ENCODE measurements around the gene NCKAP1. TPM values are rescaled to one million over a fixed set of nuclear protein-coding genes. Genes with fewer than 3 reads are reported as not detected.

NCKAP1 gene
- total RNA-seq, 1 experiment from 2014 or later, result 115 TPM

GRCh38 chr2:182971820-182972547 lies 66.3 kb downstream of the NCKAP1 start:
- H3K36me3 ChIP-seq (ENCODE audit: control insufficient read depth in 1 of 2, insufficient read depth in 2 of 2, low read length in 2 of 2), result peaks cover 3 to 25% of the 10 kb centered on the region in 2 experiments; a peak in 3 of 4 replicates
- no peak for ATAC-seq
- DNase-seq (ENCODE audit: low read depth, low spot score), result no peak

GRCh38 chr2:182970486-182970885 lies 67.8 kb downstream of the NCKAP1 start:
- BruUV-seq (replicated peaks), result no TSS peak
- H3K4me3 ChIP-seq (replicated peaks in 1 of 2; ENCODE audit: low read depth in 1 of 2, low read length in 2 of 2), result no peak overlapping the region
- no peaks in the 10 kb centered on the region for H3K9me2 ChIP-seq (ENCODE audit: insufficient read depth)
- DNase-seq (ENCODE audit: low read depth, low spot score) (no peak), ATAC-seq (no peak)
- no peak overlapping the region for H3K27ac ChIP-seq (ENCODE audit: low read depth, low read length)
- no peaks in the 10 kb centered on the region for H3K4me1 ChIP-seq (ENCODE audit: control insufficient read depth in 1 of 2, insufficient read depth in 2 of 2, low read length in 2 of 2)
- peaks cover 26% of the 10 kb centered on the region for H3K79me2 ChIP-seq (ENCODE audit: insufficient read depth, low read length)
- no peaks in the 10 kb centered on the region for H3K9me3 ChIP-seq (ENCODE audit: control insufficient read depth in 1 of 2, insufficient read depth in 1 of 2, low read depth in 1 of 2, low read length in 2 of 2)
- no peak overlapping the region for H3K9ac ChIP-seq (ENCODE audit: low read length)
- POLR2A ChIA-PET, result no interaction called here
- no peaks in the 10 kb centered on the region for H3K27me3 ChIP-seq (ENCODE audit: insufficient read depth, low read length)
- CTCF ChIA-PET, result no interaction called here
- peaks cover 4% of the 10 kb centered on the region; the same call in 1 of the 2 replicates for H4K20me1 ChIP-seq (ENCODE audit: insufficient read depth)
- RAD21 ChIA-PET (ENCODE audit: low non-redundant PET in 1 of 2, low total read pairs in 2 of 2, uncharacterized antibody in 2 of 2, unreplicated experiment in 2 of 2), result no interaction called here
- H2AFZ ChIP-seq (ENCODE audit: low read depth, low read length, poor library complexity, severe bottlenecking), result no peak overlapping the region
- peaks cover 3 to 25% of the 10 kb centered on the region in 2 experiments; a peak in 3 of 4 replicates for H3K36me3 ChIP-seq (ENCODE audit: control insufficient read depth in 1 of 2, insufficient read depth in 2 of 2, low read length in 2 of 2)
- intact Hi-C loops (cut with micrococcal nuclease), result no loop called here
- no peak overlapping the region for H3K4me2 ChIP-seq (ENCODE audit: low read length)
- no peak for TF ChIP-seq ZBTB33 (IDR thresholded peaks at IDR 0.05; ENCODE audit: extremely low read depth, insufficient replicate concordance, low read length)
- no peak for TF ChIP-seq ZNF274 (IDR thresholded peaks at IDR 0.05; ENCODE audit: low read depth, low read length)
- TF ChIP-seq CBX3 (IDR thresholded peaks at IDR 0.05; ENCODE audit: low read depth), result no peak
- TF ChIP-seq EZH2 (IDR thresholded peaks at IDR 0.05), result no peak
- no peak for TF ChIP-seq CTCF (IDR thresholded peaks at IDR 0.05 in 2 of 3, conservative IDR thresholded peaks at IDR 0.05 in 1 of 3; ENCODE audit: borderline replicate concordance in 1 of 3, insufficient read depth in 1 of 3, low read depth in 2 of 3, low read length in 2 of 3)
- no peak for TF ChIP-seq MAX (IDR thresholded peaks at IDR 0.05)
- TF ChIP-seq YY1 (IDR thresholded peaks at IDR 0.05; ENCODE audit: extremely low read depth, insufficient replicate concordance, low read depth, low read length), result no peak
- no peak for TF ChIP-seq POLR2AphosphoS5 (IDR thresholded peaks at IDR 0.05; ENCODE audit: low read depth, low read length)
- no peak for TF ChIP-seq TCF7L2 (IDR thresholded peaks at IDR 0.05; ENCODE audit: borderline replicate concordance, extremely low read depth, insufficient read depth, insufficient read length)
- TF ChIP-seq EZH2phosphoT487 (IDR thresholded peaks at IDR 0.05; ENCODE audit: borderline replicate concordance), result no peak

More at GRCh38 chr2:182971820-182972547, 66.3 kb downstream of the NCKAP1 start:
- peaks cover 4% of the 10 kb centered on the region; the same call in 1 of the 2 replicates for H4K20me1 ChIP-seq (ENCODE audit: insufficient read depth)
- no TSS peak for BruUV-seq (replicated peaks)
- TF ChIP-seq ELF1 (IDR thresholded peaks at IDR 0.05; ENCODE audit: borderline replicate concordance, low read depth), result no peak
- no peak for TF ChIP-seq EZH2 (IDR thresholded peaks at IDR 0.05)
- H3K9ac ChIP-seq (ENCODE audit: low read length), result no peak overlapping the region
- no peaks in the 10 kb centered on the region for H3K4me1 ChIP-seq (ENCODE audit: control insufficient read depth in 1 of 2, insufficient read depth in 2 of 2, low read length in 2 of 2)
- no peaks in the 10 kb centered on the region for H3K27me3 ChIP-seq (ENCODE audit: insufficient read depth, low read length)
- no peaks in the 10 kb centered on the region for H3K9me2 ChIP-seq (ENCODE audit: insufficient read depth)
- no peaks in the 10 kb centered on the region for H3K9me3 ChIP-seq (ENCODE audit: control insufficient read depth in 1 of 2, insufficient read depth in 1 of 2, low read depth in 1 of 2, low read length in 2 of 2)
- CTCF ChIA-PET, result no interaction called here
- RAD21 ChIA-PET (ENCODE audit: low non-redundant PET in 1 of 2, low total read pairs in 2 of 2, uncharacterized antibody in 2 of 2, unreplicated experiment in 2 of 2), result no interaction called here
- intact Hi-C loops (cut with micrococcal nuclease), result no loop called here
- no peak overlapping the region for H3K4me3 ChIP-seq (replicated peaks in 1 of 2; ENCODE audit: low read depth in 1 of 2, low read length in 2 of 2)
- POLR2A ChIA-PET, result no interaction called here
- no peak overlapping the region for H2AFZ ChIP-seq (ENCODE audit: low read depth, low read length, poor library complexity, severe bottlenecking)
- no peak overlapping the region for H3K27ac ChIP-seq (ENCODE audit: low read depth, low read length)
- H3K79me2 ChIP-seq (ENCODE audit: insufficient read depth, low read length), result peaks cover 23% of the 10 kb centered on the region
- no peak overlapping the region for H3K4me2 ChIP-seq (ENCODE audit: low read length)
